Stimulated activated CD8-positive, alpha-beta memory T cell treated with anti-CD3 and anti-CD28 coated beads, Interleukin-15, amount 100 ng/mL, for 1 hour (primary cell): ENCODE results near the gene SYTL3.
"Not testable (repeated sequence)": the region's sequence is repeated elsewhere in the genome, so short reads cannot be mapped to it uniquely, and the experiment has no call there.

Source experiments
- DNase-seq: peaks from one replicate; pipeline ENCODE4 v3.0.0-alpha.2; 2020; ENCODE audit warnings: low read depth

SYTL3 gene

DNA sequence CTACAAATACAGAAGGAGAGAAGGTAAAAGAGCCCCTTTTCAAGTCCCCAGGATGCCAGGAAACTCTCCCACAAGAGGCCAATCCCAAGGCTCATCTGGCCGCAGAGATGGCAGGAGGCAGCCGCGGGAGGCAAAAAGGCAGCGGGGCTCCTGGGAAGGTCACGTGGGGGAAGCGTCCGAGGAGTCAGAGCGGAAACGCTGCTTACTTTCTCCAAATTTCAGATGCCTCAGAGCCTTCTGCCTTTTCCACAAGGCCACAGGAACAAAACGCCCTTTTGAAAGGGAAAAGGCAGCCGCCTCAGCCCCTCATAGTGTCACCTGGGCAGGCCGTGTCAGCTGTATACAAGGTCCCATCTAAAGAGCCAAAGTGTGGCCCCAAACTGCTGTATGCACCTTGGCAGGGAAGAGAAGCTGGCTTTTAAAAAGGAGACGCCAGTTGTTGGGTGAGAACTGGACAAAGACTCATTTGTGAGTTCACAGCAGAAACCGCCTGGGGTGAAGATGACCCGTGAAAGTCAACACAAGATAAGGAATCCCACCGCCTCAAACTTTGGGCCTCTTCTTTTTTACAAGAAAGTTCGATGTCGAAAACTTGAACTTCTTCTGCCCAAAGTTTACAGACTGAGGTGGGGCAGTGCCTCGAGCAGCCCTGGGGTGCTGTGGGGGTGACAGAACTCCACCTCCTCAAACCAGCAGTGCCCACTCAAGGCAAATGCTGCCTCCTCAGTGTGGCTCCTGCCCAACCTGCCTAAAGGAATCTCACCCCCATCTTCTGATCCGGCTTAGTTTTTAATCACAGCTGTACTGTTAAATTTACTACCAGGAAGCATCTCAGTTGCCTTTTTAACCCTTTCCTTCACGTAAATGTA is 124.0 kb downstream of the SYTL3 start:
- no peak for DNase-seq

DNA sequence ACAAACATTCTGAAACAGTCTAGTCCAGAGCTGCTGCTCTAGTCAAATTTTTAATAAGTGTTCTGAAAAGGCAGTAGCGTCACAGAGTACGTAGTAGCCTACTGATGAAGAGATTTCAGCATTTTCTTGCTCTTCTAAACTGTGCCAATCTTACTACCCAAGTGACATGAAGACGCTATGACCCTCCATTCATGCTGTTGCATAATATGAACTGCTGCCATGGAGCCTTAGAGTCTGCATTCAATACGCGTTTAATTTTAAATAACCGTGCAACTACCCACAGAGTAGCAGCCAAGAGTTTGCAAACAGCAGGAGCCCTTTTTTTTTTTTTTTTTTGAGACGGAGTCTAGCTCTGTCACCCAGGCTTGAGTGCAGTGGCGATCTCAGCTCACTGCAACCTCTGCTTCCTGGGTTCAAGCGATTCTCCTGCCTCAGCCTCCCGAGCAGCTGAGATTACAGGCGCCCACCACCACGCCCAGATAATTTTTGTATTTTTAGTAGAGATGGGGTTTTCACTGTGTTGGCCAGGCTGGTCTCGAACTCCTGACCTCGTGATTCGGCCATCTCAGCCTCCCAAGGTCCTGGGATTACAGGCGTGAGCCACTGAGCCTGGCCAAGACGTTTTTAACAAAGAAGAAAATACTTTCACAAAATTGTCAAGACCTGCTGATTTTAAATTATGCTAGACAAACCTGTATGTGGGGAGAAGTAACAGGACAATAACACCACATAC is 125.0 kb downstream of the SYTL3 start:
- no peak for DNase-seq

DNA sequence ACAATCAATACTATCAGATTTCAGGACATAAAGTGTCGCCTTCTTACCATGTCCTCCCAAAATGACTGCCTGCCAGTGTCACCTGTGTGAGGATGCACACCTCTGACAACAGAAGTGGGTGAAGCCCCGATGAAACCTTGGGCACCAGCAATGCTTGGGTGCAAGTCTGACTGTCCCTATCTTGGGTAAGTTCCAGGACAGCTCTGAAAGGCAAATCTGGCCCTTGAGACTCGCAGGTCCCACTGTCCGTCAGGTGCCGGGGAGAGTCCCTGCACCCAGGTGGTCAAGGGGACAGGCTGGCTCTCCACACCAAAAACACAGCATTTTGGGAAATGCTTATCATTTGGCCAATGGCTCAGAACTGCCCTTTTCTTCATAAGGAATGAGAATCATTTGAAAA is 126.0 kb downstream of the SYTL3 start:
- DNase-seq: no peak

DNA sequence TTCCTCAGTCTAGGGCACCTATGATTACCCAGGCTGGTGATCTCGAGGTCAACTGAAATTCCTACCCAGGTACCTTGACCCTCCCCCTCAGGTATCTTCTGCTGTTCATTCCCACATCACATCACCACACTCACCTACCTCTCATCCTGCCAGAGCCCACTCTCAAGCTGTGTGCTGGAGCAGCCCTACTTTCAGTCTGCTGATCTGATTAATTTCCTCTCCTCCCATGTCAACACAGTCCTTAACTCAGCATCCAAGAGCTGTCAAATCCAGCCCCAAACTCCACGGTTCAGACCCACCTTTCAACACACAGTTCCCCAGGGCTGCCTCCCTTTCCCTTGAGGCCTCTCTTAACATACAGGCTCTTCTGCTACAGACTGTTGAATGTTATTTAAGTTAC is 126.9 kb downstream of the SYTL3 start:
- DNase-seq: no peak

DNA sequence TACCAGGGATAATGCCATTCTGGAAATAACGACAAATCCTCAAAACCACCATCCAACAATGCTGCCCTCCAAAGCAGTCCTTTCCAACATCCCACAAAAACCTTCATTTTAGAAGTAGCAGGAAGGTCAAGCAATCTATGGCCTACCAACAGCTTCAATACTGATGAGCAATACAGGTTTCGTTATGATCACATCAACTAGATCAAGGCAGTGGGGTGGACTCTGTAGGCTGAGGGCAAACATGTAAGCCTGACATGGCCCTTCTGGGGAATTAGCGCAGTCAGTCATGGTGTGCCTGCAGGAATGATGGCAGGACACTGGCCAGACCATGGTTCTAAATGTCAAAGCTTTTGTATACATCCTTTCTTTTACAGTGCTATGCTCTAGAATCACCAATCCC is 127.7 kb downstream of the SYTL3 start:
- no peak for DNase-seq

- no peak for DNase-seq
Measured at GRCh38 chr6:158778005-158778527, 128.2 kb downstream of the SYTL3 start.

GRCh38 chr6:158780246-158780884 is 130.5 kb downstream of the SYTL3 start:
- DNase-seq: no peak

DNA sequence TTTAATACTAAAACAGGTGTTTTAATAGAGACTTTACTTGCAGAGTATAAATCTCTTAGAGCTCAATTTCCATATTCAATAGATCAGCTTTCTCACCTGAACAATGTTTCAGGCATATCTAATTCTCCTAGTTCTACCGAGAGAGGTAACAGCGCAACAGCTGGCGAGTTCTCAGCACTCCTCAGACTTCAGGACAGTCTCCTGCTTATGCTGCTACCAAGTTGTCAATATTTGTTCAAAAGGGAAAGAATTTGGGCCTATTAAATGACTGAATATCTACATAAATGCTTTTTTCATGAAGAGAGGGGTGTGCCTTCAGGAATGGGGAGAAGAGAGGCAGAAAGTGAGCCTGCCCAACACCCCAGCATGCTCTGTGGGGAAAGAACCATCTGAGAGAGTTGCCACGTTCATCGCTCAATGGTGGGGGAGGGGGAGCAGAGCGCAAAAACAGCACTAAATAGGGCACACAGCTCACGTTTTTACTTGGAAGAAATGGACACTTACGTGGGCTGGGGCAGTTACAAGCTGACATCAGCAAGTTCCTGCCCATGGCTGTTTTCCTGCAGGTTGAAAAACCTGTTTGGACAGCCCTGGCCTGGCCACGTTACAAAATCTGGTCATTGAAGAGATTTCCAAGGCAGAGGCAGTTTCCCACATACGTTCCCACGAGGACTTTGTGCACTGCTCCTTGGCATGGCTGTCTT is 131.3 kb downstream of the SYTL3 start:
- no peak for DNase-seq

DNA sequence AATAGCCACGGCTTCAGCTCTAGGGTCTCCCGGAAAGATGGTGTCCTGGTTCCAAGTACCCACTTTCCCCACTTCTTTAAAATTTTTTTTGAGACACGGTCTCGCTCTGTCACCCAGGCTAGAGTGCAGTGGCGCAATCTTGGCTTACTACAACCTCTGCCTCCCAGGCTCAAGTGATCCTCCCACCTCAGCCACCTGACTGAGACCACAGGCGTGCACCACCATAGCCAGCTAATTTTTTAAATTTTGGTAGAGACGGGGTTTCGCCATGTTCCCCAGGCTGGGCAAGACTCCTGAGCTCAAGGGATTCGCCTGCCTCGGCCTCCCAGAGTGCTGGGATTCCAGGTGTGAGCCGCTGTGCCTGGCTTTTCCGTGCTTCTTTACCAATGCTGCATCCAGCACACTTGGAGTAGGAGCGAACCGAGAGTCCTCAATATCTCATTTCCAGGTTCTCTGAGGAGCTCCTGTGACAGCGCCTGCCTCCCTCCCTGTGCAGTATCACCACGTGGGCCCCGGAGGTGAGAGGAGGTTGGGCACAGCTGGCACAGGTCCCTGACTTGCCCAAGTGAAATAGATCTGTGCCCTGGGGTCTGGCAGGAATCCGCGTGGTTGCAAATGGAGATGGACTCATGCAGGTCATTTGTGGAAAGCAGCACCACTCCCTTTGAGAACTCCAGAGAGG is 132.0 kb downstream of the SYTL3 start:
- DNase-seq: no peak

DNA sequence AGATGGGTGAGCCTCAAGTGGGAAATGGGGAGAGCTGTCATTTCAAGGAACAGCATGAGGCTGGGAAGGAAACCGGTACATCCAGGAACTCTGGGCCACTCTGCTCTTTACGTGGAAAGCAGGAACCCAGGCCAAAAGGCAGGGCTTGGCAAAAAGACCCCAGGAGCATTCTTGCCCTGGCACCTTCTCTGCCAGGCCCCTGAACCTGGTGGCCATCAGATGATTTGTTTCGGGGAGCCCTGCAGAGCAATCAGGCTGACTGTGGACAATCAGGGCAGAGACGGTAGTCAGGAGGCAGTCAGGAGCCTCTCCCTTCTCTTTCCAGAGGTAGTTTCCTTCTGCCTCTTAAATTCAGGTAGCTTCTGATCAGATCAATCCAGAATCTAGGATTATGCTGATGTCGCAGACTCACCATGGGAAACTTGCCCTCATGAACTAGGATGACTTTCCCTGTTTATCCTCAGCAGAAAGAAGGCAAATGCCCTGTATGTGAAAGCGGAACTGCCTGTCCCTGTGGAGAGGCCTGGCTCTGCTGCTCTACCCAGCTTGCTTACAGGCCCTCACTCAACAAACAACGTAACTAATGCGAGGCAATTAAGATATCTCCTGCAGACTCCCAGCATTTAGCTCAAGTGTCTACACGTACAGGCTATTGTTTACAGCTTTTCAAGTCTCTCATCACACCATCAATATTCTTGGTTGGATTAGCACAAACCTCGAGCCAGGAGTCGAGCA is 132.7 kb downstream of the SYTL3 start:
- no peak for DNase-seq

GRCh38 chr6:158783167-158783450 is 133.3 kb downstream of the SYTL3 start:
- no peak for DNase-seq

- no peak for DNase-seq
Measured at GRCh38 chr6:158783851-158784250, 134.0 kb downstream of the SYTL3 start.

- no peak for DNase-seq
Measured at GRCh38 chr6:158784505-158784904, 134.7 kb downstream of the SYTL3 start.

GRCh38 chr6:158785036-158785435 is 135.2 kb downstream of the SYTL3 start:
- DNase-seq: no peak

- DNase-seq: no peak
Measured at GRCh38 chr6:158786645-158787304, 136.9 kb downstream of the SYTL3 start.

DNA sequence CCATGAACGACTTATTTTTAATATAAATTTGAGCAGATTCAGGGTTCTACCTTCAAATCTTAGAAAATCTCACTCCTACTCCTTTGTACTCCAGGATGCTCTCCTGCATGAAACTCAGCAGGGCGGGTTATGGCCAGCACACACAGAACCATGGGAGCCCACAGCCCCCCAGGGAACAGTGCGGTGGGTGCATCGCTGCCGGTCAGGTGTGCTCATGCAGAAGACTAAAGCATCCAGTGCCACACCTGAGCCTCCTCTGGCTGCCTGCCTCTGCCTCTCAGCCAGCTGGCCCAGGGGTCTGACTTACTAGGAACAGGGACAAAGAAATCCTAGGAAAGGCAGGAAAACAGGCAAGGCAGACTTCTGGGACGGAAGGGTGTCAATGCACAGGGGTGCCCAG is 137.5 kb downstream of the SYTL3 start:
- DNase-seq: no peak

DNA sequence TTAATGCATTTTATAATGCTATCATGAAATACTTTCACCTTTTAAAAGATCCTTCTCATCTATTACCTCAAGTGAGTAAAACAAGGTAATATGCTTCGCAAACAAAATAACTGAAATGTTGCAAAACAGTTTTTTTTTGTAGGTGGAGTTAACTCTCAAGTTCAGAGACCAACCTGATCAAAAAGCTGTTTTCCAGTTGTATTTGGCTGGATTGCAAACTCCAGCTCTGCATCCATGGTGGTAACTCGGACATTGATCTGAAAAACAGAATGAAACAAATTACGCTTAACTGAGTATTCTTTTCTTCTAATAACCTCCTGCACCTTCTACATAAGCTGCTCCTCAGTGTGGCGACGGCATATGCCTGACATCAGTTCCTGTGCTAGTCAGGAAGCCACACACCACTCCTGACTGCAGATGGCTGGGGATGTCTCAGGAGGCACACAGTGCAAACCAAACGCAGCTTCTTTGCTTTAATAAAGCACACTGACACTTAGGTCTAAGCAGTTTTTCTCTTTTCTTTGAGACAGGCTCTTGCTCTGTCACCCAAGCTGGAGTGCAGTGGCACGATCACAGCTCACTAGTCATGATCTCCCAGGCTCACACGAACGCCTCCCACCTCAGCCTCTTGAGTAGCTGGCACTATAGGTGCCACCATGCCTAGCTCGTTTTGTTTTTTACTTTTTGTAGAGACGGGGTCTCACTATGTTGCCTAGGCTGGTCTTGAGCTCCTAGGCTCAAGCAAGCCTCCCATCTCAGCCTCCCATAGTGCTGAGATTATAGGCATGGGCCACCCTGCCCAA is 139.5 kb downstream of the SYTL3 start:
- DNase-seq: no peak

GRCh38 chr6:158791274-158791855 is 141.5 kb downstream of the SYTL3 start:
- DNase-seq: no peak

- not testable (repeated sequence) for DNase-seq
Measured at GRCh38 chr6:158792505-158792904, 142.7 kb downstream of the SYTL3 start.
